ENCODE data around the gene FBXL14.

The FBXL14 gene

GRCh38 chr12:1533602-1534304, 60.6 kb downstream of the FBXL14 start:
- DNase-seq, result no peak

GRCh38 chr12:1533205-1533601, 61.2 kb downstream of the FBXL14 start:
- DNase-seq, result peak; percentile 39 to 70
- TF ChIP-seq GATA1 (IDR thresholded peaks at IDR 0.05; ENCODE audit: low read depth, low read length) (no peak), POLR2A (IDR thresholded peaks at IDR 0.05; ENCODE audit: low read length) (no peak)

More at GRCh38 chr12:1533602-1534304, 60.6 kb downstream of the FBXL14 start:
- no peak for TF ChIP-seq GATA1 (IDR thresholded peaks at IDR 0.05; ENCODE audit: low read depth, low read length)
- TF ChIP-seq POLR2A (IDR thresholded peaks at IDR 0.05; ENCODE audit: low read length), result no peak

GRCh38 chr12:1532375-1533165, 61.8 kb downstream of the FBXL14 start:
- no peak for DNase-seq
- no peak for TF ChIP-seq POLR2A (IDR thresholded peaks at IDR 0.05; ENCODE audit: low read length)
- no peak for TF ChIP-seq GATA1 (IDR thresholded peaks at IDR 0.05; ENCODE audit: low read depth, low read length)

GRCh38 chr12:1531654-1532374, 62.6 kb downstream of the FBXL14 start:
- peak in 1 of 2 experiments; percentile 41 for DNase-seq
- TF ChIP-seq GATA1 (IDR thresholded peaks at IDR 0.05; ENCODE audit: low read depth, low read length) (no peak), POLR2A (IDR thresholded peaks at IDR 0.05; ENCODE audit: low read length) (no peak)

- TF ChIP-seq GATA1 (IDR thresholded peaks at IDR 0.05; ENCODE audit: low read depth, low read length) (no peak), POLR2A (IDR thresholded peaks at IDR 0.05; ENCODE audit: low read length) (no peak)
- no peak for DNase-seq
These were observed 63.2 kb downstream of the FBXL14 start for GRCh38 chr12:1531153-1531653.

- peak in 1 of 2 experiments; percentile 28 for DNase-seq
- TF ChIP-seq POLR2A (IDR thresholded peaks at IDR 0.05; ENCODE audit: low read length) (no peak), GATA1 (IDR thresholded peaks at IDR 0.05; ENCODE audit: low read depth, low read length) (no peak)
These were observed 63.7 kb downstream of the FBXL14 start for GRCh38 chr12:1530592-1531152.

GRCh38 chr12:1529862-1530591, 64.4 kb downstream of the FBXL14 start:
- TF ChIP-seq POLR2A (IDR thresholded peaks at IDR 0.05; ENCODE audit: low read length), result no peak
- TF ChIP-seq GATA1 (IDR thresholded peaks at IDR 0.05; ENCODE audit: low read depth, low read length), result no peak
- peak; percentile 29 to 33 for DNase-seq

GRCh38 chr12:1529228-1529861, 65.0 kb downstream of the FBXL14 start:
- DNase-seq, result no peak
- no peak for TF ChIP-seq POLR2A (IDR thresholded peaks at IDR 0.05; ENCODE audit: low read length)
- no peak for TF ChIP-seq GATA1 (IDR thresholded peaks at IDR 0.05; ENCODE audit: low read depth, low read length)

- TF ChIP-seq GATA1 (IDR thresholded peaks at IDR 0.05; ENCODE audit: low read depth, low read length) (no peak), POLR2A (IDR thresholded peaks at IDR 0.05; ENCODE audit: low read length) (no peak)
- DNase-seq, result no peak
These were observed 65.6 kb downstream of the FBXL14 start for GRCh38 chr12:1528791-1529190.

GRCh38 chr12:1527789-1528188, 66.6 kb downstream of the FBXL14 start:
- DNase-seq, result no peak

GRCh38 chr12:1525858-1526257, 68.5 kb downstream of the FBXL14 start:
- no peak for DNase-seq
- no peak for TF ChIP-seq GATA1 (IDR thresholded peaks at IDR 0.05; ENCODE audit: low read depth, low read length)
- TF ChIP-seq POLR2A (IDR thresholded peaks at IDR 0.05; ENCODE audit: low read length), result no peak

More at GRCh38 chr12:1527789-1528188, 66.6 kb downstream of the FBXL14 start:
- no peak for TF ChIP-seq POLR2A (IDR thresholded peaks at IDR 0.05; ENCODE audit: low read length)
- no peak for TF ChIP-seq GATA1 (IDR thresholded peaks at IDR 0.05; ENCODE audit: low read depth, low read length)

GRCh38 chr12:1523558-1524050, 70.8 kb downstream of the FBXL14 start:
- TF ChIP-seq GATA1 (IDR thresholded peaks at IDR 0.05; ENCODE audit: low read depth, low read length), result no peak
- no peak for TF ChIP-seq POLR2A (IDR thresholded peaks at IDR 0.05; ENCODE audit: low read length)
- DNase-seq, result no peak
